HEK293 (cell line): ENCODE measurements around the gene WFS1.

Source experiments
- ZNF707 ChIP-seq: fragments of 450-650 bp; formaldehyde crosslinking; IDR thresholded peaks from 2 replicates; pipeline ENCODE4 v1.5.1; 2016; ENCODE audit warnings: missing biosample characterization, missing genetic modification characterization
- TF ChIP-seq, protein P1 (sequence below): fragments of 450-650 bp; formaldehyde crosslinking; IDR thresholded peaks from 2 replicates; pipeline ENCODE4 v1.5.1; 2016; ENCODE audit warnings: missing biosample characterization, missing genetic modification characterization

DNA sequence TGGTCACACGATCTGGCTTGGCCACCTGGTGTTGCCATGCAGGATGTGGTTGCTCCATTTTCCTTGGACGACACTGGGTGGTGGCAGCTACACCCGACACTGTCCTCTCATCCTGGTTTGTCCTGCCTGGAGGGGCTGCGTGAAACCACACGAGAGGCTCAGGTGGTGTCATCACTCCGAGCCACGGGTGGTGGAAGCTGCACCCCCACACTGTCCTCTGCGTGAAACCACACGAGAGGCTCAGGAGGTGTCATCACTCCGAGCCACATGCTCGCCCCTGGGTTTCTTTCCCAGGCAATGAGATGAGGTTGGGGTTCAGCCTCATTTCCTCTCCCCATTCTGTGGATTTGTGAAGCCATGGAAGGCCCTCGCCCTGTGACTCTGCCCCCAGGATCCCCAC is 34.3 kb downstream of the WFS1 start:
- TF ChIP-seq, protein P1, sequence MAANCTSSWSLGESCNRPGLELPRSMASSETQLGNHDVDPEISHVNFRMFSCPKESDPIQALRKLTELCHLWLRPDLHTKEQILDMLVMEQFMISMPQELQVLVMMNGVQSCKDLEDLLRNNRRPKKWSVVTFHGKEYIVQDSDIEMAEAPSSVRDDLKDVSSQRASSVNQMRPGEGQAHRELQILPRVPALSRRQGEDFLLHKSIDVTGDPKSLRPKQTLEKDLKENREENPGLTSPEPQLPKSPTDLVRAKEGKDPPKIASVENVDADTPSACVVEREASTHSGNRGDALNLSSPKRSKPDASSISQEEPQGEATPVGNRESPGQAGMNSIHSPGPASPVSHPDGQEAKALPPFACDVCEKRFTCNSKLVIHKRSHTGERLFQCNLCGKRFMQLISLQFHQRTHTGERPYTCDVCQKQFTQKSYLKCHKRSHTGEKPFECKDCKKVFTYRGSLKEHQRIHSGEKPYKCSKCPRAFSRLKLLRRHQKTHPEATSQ (tag by site-specific recombination) = no peak
- no peak for TF ChIP-seq ZNF707 (tag by site-specific recombination)
